SW480 (cell line): ENCODE data around the gene SLC4A2.

Experiments
- DNase-seq: peaks from one replicate; pipeline ENCODE4 v3.0.0-alpha.2; 2016; ENCODE audit warnings: low spot score

The SLC4A2 gene

GRCh38 chr7:151064454-151064853 is 5.1 kb downstream of the SLC4A2 start:
- no peak for DNase-seq

DNA sequence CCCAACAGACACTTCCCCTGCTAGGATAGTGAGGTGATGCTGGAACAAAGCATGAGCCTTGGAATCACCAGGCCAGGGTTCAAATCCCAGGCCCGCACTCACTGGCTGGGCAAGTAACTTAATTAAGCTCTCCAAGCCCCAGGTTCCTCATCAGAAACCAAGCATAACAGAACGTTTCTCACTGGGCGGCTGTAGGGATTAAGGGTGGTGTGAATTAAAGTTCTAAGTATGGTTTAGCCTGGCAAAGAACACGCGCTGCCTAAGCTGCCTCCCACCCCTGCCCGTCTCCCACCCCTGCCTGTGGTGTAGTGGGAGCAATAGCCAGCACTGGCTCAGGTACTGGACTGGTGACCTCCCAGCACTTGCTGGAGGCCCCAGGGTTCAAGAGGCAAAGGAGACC is 5.6 kb downstream of the SLC4A2 start:
- no peak for DNase-seq

DNA sequence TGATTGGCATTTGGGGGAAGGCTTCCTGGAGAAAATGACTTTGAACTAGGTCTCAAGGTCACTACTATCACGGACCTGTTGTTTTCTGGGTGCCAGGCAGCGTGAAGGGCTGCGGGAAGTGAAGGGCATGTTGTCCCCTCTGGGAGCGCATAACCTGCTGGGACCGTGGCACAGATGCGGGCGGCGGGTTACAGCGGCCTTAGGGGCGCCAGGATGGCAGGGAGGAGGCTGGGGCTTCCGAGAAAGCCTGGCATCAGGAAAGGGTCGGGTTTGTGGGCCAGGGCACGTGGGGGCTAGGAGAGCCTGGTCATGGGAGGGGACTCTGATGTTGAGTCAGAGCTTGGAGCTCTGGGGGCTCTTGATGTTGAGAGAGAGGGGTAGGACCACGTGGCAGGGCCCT is 6.1 kb downstream of the SLC4A2 start:
- DNase-seq = no peak

DNA sequence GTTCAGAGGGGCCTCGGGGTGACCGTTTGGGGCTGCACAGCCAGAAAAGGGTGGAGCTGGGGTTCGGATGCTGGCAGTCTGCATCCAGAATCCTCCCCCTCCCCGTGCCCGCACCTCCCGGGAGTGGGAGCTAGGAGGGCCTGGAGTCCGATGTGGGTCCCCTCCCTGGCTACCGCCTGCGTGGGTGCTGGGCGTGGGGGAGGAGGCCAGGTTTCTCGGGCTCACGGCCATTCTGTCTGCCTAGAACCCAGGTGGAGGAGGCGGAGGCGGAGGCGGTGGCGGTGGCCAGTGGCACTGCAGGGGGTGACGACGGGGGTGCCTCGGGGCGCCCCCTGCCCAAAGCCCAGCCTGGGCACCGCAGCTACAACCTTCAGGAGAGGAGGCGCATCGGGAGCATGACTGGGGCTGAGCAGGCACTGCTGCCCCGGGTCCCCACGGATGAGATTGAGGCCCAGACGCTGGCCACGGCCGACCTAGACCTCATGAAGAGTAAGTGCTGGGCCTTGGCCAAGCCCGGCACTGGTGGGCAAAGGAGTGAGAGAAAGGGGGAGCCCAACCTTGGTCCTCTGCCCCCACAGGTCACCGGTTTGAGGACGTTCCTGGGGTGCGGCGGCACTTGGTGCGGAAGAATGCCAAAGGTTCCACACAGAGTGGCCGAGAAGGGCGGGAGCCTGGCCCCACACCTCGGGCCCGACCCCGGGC is 7.0 kb downstream of the SLC4A2 start:
- no peak for DNase-seq

- DNase-seq = no peak
Observed at GRCh38 chr7:151068069-151068773, 8.8 kb downstream of the SLC4A2 start.

GRCh38 chr7:151069841-151070573 is 10.6 kb downstream of the SLC4A2 start:
- no peak for DNase-seq

DNA sequence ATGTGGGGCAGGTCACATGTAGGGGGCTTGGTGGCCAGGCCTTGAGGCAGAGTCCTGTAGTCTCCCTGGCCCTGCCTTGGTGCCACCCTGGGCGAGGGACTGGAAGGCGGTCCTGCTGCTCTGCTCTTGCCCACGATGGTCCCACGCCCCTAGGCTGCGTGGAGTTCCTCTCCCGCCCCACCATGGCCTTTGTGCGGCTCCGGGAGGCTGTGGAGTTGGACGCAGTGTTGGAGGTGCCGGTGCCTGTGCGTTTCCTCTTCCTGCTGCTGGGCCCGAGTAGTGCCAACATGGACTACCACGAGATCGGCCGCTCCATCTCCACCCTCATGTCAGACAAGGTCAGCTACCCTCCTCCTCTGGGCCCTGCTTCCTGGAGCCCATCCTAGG is 11.2 kb downstream of the SLC4A2 start:
- no peak for DNase-seq

DNA sequence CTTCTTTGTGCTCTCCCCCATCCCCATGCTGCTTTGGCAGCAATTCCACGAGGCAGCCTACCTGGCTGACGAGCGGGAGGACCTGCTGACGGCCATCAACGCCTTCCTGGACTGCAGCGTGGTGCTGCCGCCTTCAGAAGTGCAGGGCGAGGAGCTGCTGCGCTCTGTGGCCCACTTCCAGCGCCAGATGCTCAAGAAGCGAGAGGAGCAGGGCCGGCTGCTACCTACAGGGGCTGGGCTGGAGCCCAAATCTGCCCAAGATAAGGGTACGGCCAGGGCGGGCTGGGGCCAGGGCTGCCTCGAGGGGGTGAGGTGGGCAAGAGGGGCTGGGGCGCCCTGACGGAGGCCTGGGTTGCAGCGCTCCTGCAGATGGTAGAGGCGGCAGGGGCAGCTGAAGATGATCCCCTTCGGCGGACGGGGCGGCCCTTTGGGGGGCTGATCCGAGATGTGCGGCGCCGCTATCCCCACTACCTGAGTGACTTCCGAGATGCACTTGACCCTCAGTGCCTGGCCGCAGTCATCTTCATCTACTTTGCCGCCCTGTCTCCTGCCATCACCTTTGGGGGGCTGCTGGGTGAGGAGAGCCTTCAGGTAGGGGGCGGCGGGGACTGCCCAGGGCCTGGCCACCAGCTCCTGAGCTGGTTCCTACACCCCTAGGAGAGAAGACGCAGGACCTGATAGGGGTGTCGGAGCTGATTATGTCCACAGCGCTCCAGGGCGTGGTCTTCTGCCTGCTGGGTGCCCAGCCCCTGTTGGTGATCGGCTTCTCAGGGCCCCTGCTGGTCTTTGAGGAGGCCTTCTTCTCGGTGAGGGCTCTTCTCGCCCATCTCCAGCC is 11.9 kb downstream of the SLC4A2 start:
- DNase-seq = no peak

DNA sequence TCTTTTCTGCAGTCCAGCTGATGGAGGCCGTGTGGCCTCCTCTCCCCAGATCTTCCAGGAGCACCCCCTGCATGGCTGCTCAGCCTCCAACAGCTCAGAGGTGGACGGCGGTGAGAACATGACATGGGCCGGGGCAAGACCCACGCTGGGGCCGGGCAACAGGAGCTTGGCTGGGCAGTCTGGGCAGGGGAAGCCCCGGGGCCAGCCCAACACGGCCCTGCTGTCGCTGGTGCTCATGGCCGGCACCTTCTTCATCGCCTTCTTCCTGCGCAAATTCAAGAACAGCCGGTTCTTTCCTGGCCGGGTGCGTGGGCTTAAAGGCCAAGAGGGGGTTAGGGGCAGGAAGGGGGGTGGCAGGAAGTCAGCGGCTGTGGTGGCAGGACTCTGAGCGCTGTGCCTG is 14.6 kb downstream of the SLC4A2 start:
- DNase-seq = no peak

DNA sequence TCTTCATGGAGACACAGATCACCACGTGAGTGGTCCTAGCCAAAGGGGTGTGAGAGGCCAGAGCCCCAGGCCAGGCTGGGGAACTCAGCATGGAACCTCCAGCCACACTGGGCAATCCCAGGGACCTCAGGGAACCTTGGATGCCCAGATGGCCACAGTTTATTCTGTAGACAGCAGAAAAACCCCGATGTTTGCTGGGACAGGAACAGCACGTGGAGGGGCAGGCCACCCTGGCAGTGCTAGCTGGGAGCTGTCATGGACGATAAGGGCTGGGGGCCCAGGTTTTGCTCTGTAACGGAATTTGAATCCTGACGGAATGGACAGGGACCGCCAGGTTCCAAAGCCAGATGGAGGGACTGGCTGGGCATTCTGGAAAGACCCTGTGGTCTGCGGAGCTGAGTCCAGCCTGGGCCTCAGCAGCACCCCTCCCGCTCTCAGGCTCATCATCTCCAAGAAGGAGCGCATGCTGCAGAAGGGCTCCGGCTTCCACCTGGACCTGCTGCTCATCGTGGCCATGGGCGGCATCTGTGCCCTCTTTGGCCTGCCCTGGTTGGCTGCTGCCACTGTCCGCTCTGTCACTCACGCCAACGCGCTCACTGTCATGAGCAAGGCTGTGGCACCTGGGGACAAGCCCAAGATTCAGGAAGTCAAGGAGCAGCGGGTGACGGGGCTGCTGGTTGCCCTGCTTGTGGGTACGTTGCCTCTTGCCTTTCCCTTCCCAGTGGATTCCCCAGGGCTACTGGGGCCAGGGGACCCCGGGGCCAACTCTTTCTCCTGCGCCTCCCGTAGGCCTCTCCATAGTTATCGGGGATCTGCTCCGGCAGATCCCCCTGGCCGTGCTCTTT is 15.7 kb downstream of the SLC4A2 start:
- no peak for DNase-seq

DNA sequence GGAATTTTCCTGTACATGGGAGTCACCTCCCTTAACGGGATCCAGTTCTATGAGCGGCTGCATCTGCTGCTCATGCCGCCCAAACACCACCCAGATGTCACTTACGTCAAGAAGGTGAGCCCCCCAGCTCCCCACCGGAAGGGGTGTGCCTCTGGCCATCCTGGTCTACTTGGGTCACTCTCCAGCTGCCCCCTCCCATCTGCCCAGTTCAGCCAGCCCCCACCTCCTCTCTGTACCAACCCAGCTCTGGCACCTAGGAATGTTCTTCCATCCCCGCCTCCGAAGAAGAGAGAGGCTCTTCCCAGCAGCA is 16.2 kb downstream of the SLC4A2 start:
- no peak for DNase-seq

DNA sequence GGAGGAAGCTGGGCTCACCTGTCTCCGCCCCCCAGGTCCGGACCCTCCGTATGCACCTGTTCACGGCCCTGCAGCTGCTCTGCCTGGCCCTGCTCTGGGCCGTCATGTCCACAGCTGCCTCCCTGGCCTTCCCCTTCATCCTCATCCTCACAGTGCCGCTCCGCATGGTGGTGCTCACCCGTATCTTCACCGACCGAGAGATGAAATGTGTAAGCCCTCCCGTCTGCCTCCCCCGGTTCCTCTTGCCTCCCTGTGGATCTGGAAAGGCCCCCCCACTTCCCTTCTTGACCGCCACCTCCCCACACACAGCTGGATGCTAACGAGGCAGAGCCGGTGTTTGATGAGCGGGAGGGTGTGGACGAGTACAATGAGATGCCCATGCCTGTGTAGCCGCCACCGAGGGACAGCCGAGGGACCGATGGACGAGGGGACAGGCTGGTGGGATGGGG is 16.6 kb downstream of the SLC4A2 start:
- DNase-seq = no peak

DNA sequence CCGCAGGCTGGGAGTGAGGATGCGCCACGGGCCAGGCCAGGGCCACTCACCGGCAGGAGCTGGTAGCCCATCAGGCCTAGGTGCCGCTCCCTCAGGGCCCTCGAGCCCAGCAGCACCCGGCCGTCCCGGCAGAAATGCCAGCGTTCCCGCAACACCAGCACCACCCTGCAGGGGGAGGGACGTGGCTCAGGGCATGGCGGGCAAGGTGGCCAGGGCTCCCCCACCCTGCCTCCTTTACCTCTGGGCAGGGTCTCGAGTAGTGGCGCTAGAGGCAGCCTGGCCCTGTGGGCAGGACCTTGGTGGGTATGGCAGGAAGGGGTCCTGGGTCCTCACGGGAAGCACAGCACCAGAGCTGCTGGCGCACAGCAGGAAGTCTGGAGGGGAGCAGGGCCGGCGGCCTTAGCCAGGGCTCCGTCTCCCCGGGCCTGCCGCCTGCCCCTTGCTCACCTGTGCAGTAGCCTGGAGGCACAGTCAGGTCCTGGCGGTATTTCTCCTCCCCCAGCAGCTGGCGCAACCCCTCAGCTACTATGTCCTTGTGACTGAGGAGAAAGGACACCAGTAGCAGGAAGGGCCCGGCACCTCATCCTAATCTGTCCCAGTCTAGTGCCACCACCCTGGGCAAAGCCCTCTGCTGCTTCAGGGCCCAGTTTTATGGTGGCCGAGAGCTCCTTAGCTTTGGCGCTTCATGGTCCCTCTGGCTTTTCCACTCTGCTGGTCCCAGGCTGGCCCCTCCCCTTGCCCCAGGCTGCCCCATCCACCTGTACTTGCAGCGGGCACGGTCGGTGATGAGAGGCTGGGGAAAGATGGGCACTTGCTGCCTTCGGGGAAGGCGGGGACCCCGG is 17.7 kb downstream of the SLC4A2 start:
- DNase-seq = no peak

GRCh38 chr7:151077705-151078232 is 18.4 kb downstream of the SLC4A2 start:
- DNase-seq = no peak

DNA sequence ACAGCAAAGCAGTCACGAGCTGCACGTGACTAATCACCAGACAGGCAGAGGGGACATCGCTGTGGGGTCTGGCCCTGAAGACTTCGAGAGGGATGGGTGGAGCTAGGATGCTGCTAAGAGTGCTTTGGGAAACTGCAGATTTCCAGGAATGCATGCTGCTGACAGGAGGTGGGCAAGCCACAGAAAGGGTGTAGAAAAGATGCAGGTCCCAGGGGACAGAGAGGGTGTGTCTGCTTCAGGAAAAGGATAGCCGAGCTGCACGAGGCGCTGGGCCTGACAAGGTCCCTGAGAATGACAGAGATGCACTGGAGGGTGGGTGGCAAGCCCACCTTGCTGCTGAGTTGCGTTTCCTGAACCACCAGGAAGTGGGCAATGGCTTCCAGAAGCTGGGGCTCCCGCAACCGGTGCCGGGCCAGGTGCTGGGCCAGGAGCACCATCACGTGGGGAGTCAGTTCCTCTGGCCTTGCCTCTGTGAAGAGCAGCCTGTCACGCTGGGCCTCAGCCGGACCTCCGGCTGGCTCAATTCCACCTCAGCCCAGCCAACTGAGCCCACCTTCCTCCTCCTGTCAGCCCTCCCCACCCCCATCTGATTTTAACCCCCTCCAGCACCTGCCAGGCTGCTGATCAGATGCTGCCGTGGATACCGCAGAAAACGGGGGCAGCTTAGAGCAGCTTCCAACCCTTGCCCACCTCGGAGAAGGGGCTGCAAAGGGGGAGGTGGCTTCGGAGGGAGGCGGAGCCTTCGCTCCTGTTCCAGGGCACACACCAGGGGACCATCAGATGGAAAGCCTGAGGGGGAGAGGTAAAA is 19.0 kb downstream of the SLC4A2 start:
- no peak for DNase-seq

- no peak for DNase-seq
Observed at GRCh38 chr7:151079199-151079910, 20.0 kb downstream of the SLC4A2 start.

- peak; percentile 49 for DNase-seq
Observed at GRCh38 chr7:151080067-151080521, 20.7 kb downstream of the SLC4A2 start.

DNA sequence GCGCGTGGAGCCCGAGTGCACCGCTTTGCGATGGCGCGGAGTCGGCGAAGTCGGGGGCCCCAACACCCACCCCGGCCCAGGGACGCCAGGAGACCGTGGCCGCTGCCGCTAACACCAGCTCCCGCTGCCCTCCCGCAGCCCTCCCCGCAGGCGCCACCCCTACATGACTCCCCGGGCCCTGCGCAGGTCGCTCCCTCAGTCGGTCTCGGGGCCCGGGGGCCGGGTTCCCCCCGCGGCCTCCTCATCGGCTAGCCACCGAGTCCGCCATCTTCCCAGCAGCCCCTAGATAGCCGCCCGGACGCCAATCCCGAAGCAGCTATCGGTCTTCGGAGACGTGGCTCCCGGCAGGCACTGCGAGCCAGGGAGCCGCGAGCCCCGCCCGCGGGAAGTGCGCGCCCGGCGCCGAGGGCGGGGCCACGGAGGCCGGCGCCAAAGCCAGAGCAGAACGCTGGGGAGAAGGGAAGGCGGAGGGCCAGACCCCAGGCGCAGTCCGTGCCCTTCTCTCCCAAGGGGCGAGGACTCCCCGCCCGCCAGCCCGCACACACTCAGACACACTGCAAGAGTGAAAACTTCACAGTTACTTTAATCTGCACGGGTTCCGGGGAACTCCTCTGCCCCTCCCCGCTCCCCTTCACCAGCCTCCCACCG is 21.3 kb downstream of the SLC4A2 start, which contains the start of gene FASTK:
TSS of gene FASTK (minus strand) at position 288 of the 648 bp plus-strand sequence. CDS start at position 245, 43 bp downstream.
- peak; percentile 86 for DNase-seq
